GM03348 (cell line): ENCODE measurements around the gene NABP1.
A peak's percentile ranks its signal among the peaks of the same experiment; 100 is the strongest.

Source experiments
- DNase-seq: peaks from one replicate; pipeline ENCODE4 v3.0.0; 2012; ENCODE audit warnings: low spot score

NABP1 gene

GRCh38 chr2:191649519-191649918, 28.4 kb upstream of the NABP1 start:
- no peak for DNase-seq

- DNase-seq = no peak
These were observed 26.8 kb upstream of the NABP1 start for GRCh38 chr2:191650896-191651773.

GRCh38 chr2:191653667-191654391, 24.1 kb upstream of the NABP1 start:
- no peak for DNase-seq

GRCh38 chr2:191656391-191656790, 21.5 kb upstream of the NABP1 start:
- DNase-seq = peak; percentile 66

- no peak for DNase-seq
These were observed 21.1 kb upstream of the NABP1 start for GRCh38 chr2:191656792-191657191.

GRCh38 chr2:191657977-191658376, 20.0 kb upstream of the NABP1 start:
- peak; percentile 46 for DNase-seq

- no peak for DNase-seq
These were observed 18.7 kb upstream of the NABP1 start for GRCh38 chr2:191659198-191659597.

- DNase-seq = no peak
These were observed 17.4 kb upstream of the NABP1 start for GRCh38 chr2:191660575-191660974.

GRCh38 chr2:191661097-191661924, 16.6 kb upstream of the NABP1 start:
- no peak for DNase-seq

GRCh38 chr2:191664823-191665677, 12.9 kb upstream of the NABP1 start:
- DNase-seq = peak; percentile 7

GRCh38 chr2:191666226-191666625, 11.7 kb upstream of the NABP1 start:
- no peak for DNase-seq

- no peak for DNase-seq
These were observed 11.2 kb upstream of the NABP1 start for GRCh38 chr2:191666732-191667131.

GRCh38 chr2:191670076-191670475, 7.9 kb upstream of the NABP1 start:
- DNase-seq = no peak

GRCh38 chr2:191670787-191671186, 7.1 kb upstream of the NABP1 start:
- DNase-seq = no peak

GRCh38 chr2:191675807-191676721, 1.9 kb upstream of the NABP1 start:
- DNase-seq = peak; percentile 28

- DNase-seq = peak; percentile 54
These were observed 918 bp upstream of the NABP1 start for GRCh38 chr2:191676790-191677645.

- peak; percentile 44 for DNase-seq
These were observed 633 bp downstream of the NABP1 start for GRCh38 chr2:191678437-191679100.

- DNase-seq = peak; percentile 42
These were observed 2.1 kb downstream of the NABP1 start for GRCh38 chr2:191679818-191680600.
